GM13977 (cell line): ENCODE data around the gene MAPKBP1.

Experiments
- DNase-seq: peaks from one replicate; pipeline ENCODE4 v3.0.0; 2012; ENCODE audit warnings: low spot score
- in situ Hi-C: fragments of 300-500 bp; cut with MboI; formaldehyde crosslinking; loops from one replicate; pipeline ENCODE4 v1.12.0; 2022; ENCODE audit warnings: low sequenced_read_pairs, low pct_unique_long_range_greater_than_20kb, mixed read lengths, inconsistent platforms; ENCODE audit not compliant: unreplicated experiment
- TF ChIP-seq, protein P1 (sequence below): IDR thresholded peaks from 2 replicates; pipeline ENCODE4 v1.5.1; 2012; ENCODE audit warnings: mild to moderate bottlenecking, control low read depth; ENCODE audit not compliant: insufficient read depth; ENCODE audit errors: extremely low read depth, missing control alignments

MAPKBP1 gene

DNA sequence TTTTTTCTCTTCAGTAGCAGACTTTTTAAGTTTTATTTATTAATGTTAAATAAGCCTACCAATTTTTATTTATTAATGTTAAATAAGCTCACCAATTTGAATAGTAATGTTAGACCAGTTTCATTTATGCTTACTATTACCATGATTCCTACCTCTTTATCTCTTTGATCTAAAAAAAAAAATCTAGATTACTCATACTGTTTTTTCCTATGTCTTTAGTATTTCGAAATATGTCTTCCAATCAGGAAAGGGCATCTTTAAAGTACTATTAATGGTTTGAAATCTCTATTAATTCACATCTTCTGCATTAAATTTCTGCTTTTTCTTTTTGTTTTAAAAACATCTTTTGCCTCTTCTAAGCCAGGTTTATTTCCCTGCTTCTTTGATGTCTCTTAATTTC lies 27.5 kb upstream of the MAPKBP1 start:
- no peak for DNase-seq
- TF ChIP-seq, protein P1, sequence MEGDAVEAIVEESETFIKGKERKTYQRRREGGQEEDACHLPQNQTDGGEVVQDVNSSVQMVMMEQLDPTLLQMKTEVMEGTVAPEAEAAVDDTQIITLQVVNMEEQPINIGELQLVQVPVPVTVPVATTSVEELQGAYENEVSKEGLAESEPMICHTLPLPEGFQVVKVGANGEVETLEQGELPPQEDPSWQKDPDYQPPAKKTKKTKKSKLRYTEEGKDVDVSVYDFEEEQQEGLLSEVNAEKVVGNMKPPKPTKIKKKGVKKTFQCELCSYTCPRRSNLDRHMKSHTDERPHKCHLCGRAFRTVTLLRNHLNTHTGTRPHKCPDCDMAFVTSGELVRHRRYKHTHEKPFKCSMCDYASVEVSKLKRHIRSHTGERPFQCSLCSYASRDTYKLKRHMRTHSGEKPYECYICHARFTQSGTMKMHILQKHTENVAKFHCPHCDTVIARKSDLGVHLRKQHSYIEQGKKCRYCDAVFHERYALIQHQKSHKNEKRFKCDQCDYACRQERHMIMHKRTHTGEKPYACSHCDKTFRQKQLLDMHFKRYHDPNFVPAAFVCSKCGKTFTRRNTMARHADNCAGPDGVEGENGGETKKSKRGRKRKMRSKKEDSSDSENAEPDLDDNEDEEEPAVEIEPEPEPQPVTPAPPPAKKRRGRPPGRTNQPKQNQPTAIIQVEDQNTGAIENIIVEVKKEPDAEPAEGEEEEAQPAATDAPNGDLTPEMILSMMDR, result no peak
- in situ Hi-C loops, result no loop called here

DNA sequence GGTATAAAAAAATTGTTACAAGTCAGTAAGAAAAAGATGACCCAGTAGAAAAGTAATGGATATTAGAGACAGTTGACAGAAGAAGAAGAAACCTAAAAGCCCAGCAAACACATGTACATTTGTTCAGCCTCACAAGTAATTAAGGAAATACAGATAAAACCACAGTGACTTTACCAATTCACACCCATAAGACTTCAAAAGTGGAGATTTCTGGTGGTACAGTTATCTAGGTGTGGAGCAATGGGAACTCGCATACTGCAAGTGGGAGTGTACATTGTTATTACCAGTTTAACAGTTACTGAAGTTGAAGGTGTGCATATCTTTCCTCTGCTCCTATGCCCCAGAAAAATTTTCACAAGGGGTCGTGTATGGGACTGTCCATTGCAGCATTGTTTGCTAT lies 18.1 kb upstream of the MAPKBP1 start:
- no peak for DNase-seq
- TF ChIP-seq, protein P1, result no peak
- in situ Hi-C loops, result no loop called here

DNA sequence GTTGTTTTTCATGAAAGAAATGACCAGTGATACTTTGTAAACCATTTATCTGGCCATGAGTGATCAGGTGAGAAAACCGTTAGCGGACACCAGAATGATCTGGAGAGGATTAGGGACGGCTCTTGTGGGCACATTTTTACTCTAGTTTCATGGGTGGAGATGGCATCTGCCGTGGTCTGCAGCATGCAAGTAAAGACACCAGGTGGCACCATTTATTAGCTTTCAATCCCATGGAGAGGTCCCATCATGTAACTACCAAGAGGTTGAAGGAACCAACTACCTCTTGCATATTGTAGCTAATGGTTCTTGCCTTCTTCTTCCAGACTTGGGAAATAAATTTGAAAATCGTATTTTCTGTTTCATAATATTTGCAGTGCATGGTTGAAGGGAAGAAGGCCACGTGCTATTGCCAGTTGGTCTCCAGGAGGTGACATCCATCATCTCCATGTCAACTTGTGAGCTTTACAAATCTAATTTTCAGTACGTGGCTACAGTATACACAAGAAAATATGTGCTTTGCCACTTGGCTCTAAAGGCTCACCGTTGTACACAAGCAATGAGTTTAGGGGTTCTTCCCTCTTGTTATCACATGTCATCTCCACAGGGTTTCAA lies 1.5 kb upstream of the MAPKBP1 start:
- DNase-seq, result peak; percentile 70
- TF ChIP-seq, protein P1, result peak; percentile 68
- in situ Hi-C loops, result no loop called here

DNA sequence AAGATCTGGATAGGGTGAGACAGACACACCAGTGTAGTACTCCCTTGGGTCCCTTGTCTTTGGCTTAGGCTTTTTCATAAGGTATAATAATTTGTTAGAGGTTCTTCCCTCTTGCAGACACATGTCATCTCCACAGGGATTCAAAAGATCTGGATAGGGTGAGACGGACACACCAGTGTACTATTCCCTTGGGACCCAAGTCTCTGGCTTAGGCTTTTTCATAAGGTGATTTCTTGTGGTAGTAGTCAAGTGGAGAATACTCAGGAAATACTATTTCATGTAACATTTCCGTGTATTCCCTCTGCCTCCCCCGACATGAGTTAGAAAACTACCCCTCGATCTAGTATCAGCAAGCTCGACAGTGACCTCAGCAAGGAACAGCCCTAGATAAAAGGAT lies 954 bp upstream of the MAPKBP1 start:
- TF ChIP-seq, protein P1, result no peak
- no peak for DNase-seq
- in situ Hi-C loops, result no loop called here

DNA sequence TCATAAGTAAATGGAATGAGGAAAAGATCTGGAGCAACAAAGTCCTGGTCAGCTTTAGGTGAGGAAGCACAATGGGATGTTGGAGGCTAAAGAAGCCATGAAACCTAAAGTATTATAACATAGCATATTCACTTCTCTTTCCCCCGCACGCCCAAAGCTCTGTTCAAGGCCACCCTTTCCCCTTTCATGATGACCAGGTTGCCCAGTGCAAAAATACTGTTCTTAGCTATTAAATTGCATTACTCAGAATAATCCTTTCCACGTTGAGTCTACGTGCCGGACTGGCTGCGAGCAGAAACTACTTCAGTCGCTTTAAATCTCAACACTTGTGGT lies 589 bp upstream of the MAPKBP1 start:
- TF ChIP-seq, protein P1, result no peak
- no peak for DNase-seq
- in situ Hi-C loops, result no loop called here

DNA sequence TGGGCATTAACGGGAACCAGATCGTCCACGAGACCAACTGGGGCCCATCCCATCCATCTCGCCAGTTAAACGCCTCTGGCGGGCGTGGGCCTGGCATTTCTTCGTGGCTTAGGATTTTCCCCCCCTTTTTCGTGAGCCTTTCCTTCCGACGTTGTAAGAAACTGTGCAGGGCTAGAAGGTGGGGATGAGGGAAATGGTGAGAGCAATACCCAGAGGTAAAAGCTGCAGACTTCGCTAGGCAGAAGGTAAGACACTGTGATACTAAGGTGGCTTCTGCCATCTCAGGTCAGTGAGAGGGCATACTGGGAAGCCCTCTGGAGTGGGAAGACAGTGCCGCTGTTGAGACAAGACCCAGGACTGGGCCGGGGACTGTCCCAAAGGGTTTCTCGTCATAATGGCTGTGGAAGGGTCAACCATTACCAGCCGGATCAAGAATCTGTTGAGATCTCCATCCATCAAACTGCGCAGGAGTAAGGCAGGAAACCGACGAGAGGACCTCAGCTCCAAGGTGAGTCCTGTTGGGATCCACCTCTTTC lies 666 bp downstream of the MAPKBP1 start:
- TF ChIP-seq, protein P1, result no peak
- no peak for DNase-seq
- in situ Hi-C loops, result no loop called here
